Left lung (tissue), 10 donors: Measurements from ENCODE around the gene TMEM132E. TPM values are rescaled to one million over a fixed set of nuclear protein-coding genes. Genes with fewer than 3 reads are reported as not detected.

Experiments used
- ATAC-seq: fragments of 200-7000 bp; cut with Tn5 transposase; one replicate; pipeline ENCODE4 v1.9.1; 2020; ENCODE audit warnings: moderate library complexity
- DNase-seq, 4 donors: peaks; one replicate each; pipeline ENCODE4 v3.0.0-alpha.2; 2013 to 2020
- H3K27ac ChIP-seq, 2 donors: fragments of 200-600 bp; sonication (generic) in 1 of 2; one replicate each; pipeline versions ENCODE4 v1.5.0 to v1.8.0; 2020 to 2021
- H3K27me3 ChIP-seq, 2 donors: fragments of 200-600 bp; sonication (generic) in 1 of 2; one replicate each; pipeline versions ENCODE4 v1.5.0 to v1.8.0; 2020 to 2021
- H3K36me3 ChIP-seq, 2 donors: fragments of 200-600 bp; sonication (generic) in 1 of 2; one replicate each; pipeline versions ENCODE4 v1.5.0 to v1.8.0; 2020 to 2021
- H3K4me1 ChIP-seq, 2 donors: fragments of 200-600 bp; one replicate each; pipeline ENCODE4 v1.8.0; 2021
- H3K4me3 ChIP-seq, 2 donors: fragments of 200-600 bp; sonication (generic) in 1 of 2; one replicate each; pipeline versions ENCODE4 v1.5.0 to v1.8.0; 2020 to 2021; ENCODE audit warnings: mild to moderate bottlenecking in 1 of 2
- H3K9me3 ChIP-seq, 2 donors: fragments of 200-600 bp; sonication (generic) in 1 of 2; one replicate each; pipeline versions ENCODE4 v1.5.0 to v1.8.0; 2020 to 2021
- CTCF ChIP-seq, 2 donors: fragments of 200-600 bp; sonication (generic) in 1 of 2; IDR thresholded peaks; one replicate each; pipeline versions ENCODE4 v1.5.0 to v1.8.0; 2021; ENCODE audit warnings: antibody characterized with exemption in 2 of 2
- intact Hi-C, 2 donors: fragments of 100-400 bp; cut with DNase I; formaldehyde crosslinking; loops; one replicate each; pipeline versions ENCODE4 v1.11.2 to v1.14.2; 2022
- polyA plus RNA-seq, 6 donors: library from polyadenylated mRNA; unstranded; fragments of 120-200 nt; gene quantifications; one replicate each; pipeline ENCODE4 v1.2.1, GENCODE V29; 2013; ENCODE audit not compliant: insufficient read length in 6 of 6
- total RNA-seq, 2 donors: library from RNA; stranded (reverse); fragmentation: NEBNext Ultra II Directional; extraction: Animal tissue kit (Norgen Biotek cat#: 25700); gene quantifications; one replicate each; pipeline ENCODE4 v1.2.1, GENCODE V29; 2021
- donor health status: DM: no; HTN: yes; CAD: no.
- donor health status: DM: no; HTN: no; CAD: no.

Gene TMEM132E
- total and polyA plus RNA-seq, 8 donors, result 0.08 to 0.32 (median 0.14) TPM

DNA sequence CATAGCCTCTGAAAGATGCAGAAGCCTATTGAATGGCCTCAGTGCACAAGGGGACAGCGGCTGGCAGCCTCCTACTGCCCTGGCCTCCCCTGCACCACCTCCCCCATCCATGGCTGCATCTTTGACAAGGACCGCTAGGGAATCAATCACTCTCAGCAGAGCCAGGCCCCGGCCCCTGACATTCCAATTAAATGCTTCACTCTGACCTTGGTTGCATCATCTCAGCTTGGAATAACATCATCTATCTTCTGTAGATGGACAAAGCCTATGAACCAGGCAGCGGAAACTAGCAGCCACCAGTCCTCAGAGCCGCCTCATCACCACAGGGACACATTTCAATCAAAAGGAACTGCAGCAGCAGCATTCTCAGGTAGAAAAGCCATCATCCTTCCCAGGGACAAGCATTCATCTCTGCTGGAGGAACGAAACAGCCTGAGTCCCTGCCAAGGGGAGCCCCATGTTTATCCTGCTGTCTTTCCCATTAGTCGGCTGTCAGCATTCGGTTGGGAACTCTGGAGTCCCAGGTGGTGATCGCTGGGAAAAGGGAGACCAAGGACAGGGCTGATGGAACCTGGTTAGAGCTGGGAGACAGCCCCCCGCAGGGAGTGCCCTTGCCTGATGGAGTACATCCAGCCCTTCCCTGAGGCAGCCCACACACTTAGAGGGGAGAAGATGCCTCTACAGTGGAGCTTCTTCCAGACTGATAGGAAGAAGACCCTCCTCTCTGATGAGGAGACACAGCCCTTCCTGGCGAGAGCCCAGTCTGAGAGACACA lies 11.5 kb upstream of the TMEM132E start:
- H3K9me3 ChIP-seq, result no peaks in the 10 kb centered on the region
- H3K4me1 ChIP-seq, result no peaks in the 10 kb centered on the region
- DNase-seq (no peak), ATAC-seq (no peak)
- TF ChIP-seq CTCF (IDR thresholded peaks at IDR 0.05), result no peak
- H3K27ac ChIP-seq, result no peak overlapping the region
- H3K27me3 ChIP-seq, result peaks cover 0 to 88% of the 10 kb centered on the region in 2 donors
- no peaks in the 10 kb centered on the region for H3K36me3 ChIP-seq
- H3K4me3 ChIP-seq, result no peak overlapping the region
- intact Hi-C loops, result no loop called here

- Histone ChIP-seq H3K4me1 (no peaks in the 10 kb centered on the region), H3K9me3 (no peaks in the 10 kb centered on the region), H3K4me3 (no peak overlapping the region), H3K36me3 (no peaks in the 10 kb centered on the region), H3K27ac (no peak overlapping the region), H3K27me3 (peaks cover 0 to 85% of the 10 kb centered on the region in 2 donors)
- no peak for DNase-seq
- intact Hi-C loops, result no loop called here
- ATAC-seq, result no peak
- no peak for TF ChIP-seq CTCF (IDR thresholded peaks at IDR 0.05)
Observed at GRCh38 chr17:34568953-34569352, 10.4 kb upstream of the TMEM132E start.

- TF ChIP-seq CTCF (IDR thresholded peaks at IDR 0.05), result no peak
- Histone ChIP-seq H3K36me3 (no peaks in the 10 kb centered on the region), H3K9me3 (no peaks in the 10 kb centered on the region), H3K4me1 (no peaks in the 10 kb centered on the region), H3K27ac (no peak overlapping the region), H3K27me3 (peaks cover 0 to 85% of the 10 kb centered on the region in 2 donors), H3K4me3 (no peak overlapping the region)
- intact Hi-C loops, result no loop called here
- no peak for ATAC-seq
- DNase-seq, result no peak
Observed at GRCh38 chr17:34569591-34569990, 9.8 kb upstream of the TMEM132E start.

GRCh38 chr17:34570506-34570905 lies 8.9 kb upstream of the TMEM132E start:
- DNase-seq, result no peak
- intact Hi-C loops, result no loop called here
- Histone ChIP-seq H3K4me1 (no peaks in the 10 kb centered on the region), H3K27ac (no peak overlapping the region), H3K27me3 (peaks cover 0 to 85% of the 10 kb centered on the region in 2 donors), H3K4me3 (no peak overlapping the region), H3K36me3 (no peaks in the 10 kb centered on the region), H3K9me3 (no peaks in the 10 kb centered on the region)
- TF ChIP-seq CTCF (IDR thresholded peaks at IDR 0.05), result no peak
- no peak for ATAC-seq

GRCh38 chr17:34571428-34572130 lies 7.8 kb upstream of the TMEM132E start:
- DNase-seq, result no peak
- no peak for ATAC-seq
- Histone ChIP-seq H3K4me3 (no peak overlapping the region), H3K27ac (no peak overlapping the region), H3K9me3 (no peaks in the 10 kb centered on the region), H3K4me1 (no peaks in the 10 kb centered on the region), H3K27me3 (peaks cover 0 to 96% of the 10 kb centered on the region in 2 donors), H3K36me3 (no peaks in the 10 kb centered on the region)
- intact Hi-C loops, result no loop called here
- TF ChIP-seq CTCF (IDR thresholded peaks at IDR 0.05), result no peak
